Ishikawa (cell line): ENCODE data around the gene MBTD1.

Experiments used
- CEBPB ChIP-seq: IDR thresholded peaks from 2 replicates; pipeline ENCODE4 v1.6.1; 2012
- CREB1 ChIP-seq: IDR thresholded peaks from 2 replicates; pipeline ENCODE4 v1.6.1; 2012; ENCODE audit warnings: low read depth
- EGR1 ChIP-seq: IDR thresholded peaks from 2 replicates; pipeline ENCODE4 v1.6.1; 2012
- EP300 ChIP-seq: IDR thresholded peaks from 2 replicates; pipeline ENCODE4 v1.6.1; 2012; ENCODE audit warnings: borderline replicate concordance
- FOXM1 ChIP-seq: IDR thresholded peaks from 2 replicates; pipeline ENCODE4 v1.6.1; 2012; ENCODE audit warnings: low read depth, borderline replicate concordance
- NFIC ChIP-seq: IDR thresholded peaks from 2 replicates; pipeline ENCODE4 v1.6.1; 2012
- RAD21 ChIP-seq: IDR thresholded peaks from 2 replicates; pipeline ENCODE4 v1.6.1; 2012; ENCODE audit warnings: low read depth
- TAF1 ChIP-seq: IDR thresholded peaks from 2 replicates; pipeline ENCODE4 v1.6.1; 2012; ENCODE audit warnings: low read depth, mild to moderate bottlenecking
- TCF12 ChIP-seq: IDR thresholded peaks from 2 replicates; pipeline ENCODE4 v1.6.1; 2012; ENCODE audit warnings: low read depth
- TEAD4 ChIP-seq: IDR thresholded peaks from 2 replicates; pipeline ENCODE4 v1.6.1; 2012
- YY1 ChIP-seq: IDR thresholded peaks from 2 replicates; pipeline ENCODE4 v1.6.1; 2012; ENCODE audit warnings: low read depth
- ZBTB7A ChIP-seq: IDR thresholded peaks from 2 replicates; pipeline ENCODE4 v1.6.1; 2012; ENCODE audit warnings: low read depth
- TF ChIP-seq, protein P1 (sequence below): IDR thresholded peaks from 2 replicates; pipeline ENCODE4 v1.6.1; 2012
- TF ChIP-seq, protein P2 (sequence below): IDR thresholded peaks from 2 replicates; pipeline ENCODE4 v1.6.1; 2012
- TF ChIP-seq, protein P3 (sequence below): IDR thresholded peaks from 2 replicates; pipeline ENCODE4 v1.6.1; 2012; ENCODE audit warnings: low read depth, mild to moderate bottlenecking

MBTD1 gene

DNA sequence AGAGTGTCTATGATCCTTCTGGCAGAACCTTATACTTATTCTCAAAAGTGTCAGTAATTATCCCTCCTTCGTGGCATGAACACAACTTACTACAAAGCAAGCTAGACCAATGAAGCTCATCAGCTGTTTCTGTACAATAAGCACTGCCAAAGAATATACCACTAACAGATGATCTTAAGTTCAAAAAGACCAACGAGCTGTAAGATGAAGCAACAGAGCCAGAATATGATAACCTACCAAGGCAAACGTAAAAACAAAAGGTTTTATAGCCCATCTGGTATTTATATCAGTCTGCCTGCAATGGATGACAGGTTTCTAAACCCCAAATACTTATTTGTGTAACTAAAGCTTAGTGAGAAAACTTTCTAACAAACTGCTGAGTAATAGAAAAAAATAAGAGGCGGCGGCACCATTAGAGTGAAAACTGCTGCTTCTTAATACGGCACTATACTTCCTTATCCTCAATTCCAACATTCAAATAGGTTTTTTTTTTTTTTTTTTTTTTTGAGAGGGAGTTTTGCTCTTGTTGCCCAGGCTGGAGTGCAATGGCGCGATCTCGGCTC lies 71.5 kb downstream of the MBTD1 start:
- TF ChIP-seq, protein P1, sequence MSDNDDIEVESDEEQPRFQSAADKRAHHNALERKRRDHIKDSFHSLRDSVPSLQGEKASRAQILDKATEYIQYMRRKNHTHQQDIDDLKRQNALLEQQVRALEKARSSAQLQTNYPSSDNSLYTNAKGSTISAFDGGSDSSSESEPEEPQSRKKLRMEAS, result no peak
- TF ChIP-seq YY1, result no peak

GRCh38 chr17:51185763-51186332 lies 74.0 kb downstream of the MBTD1 start:
- no peak for TF ChIP-seq YY1
- no peak for TF ChIP-seq CEBPB
- no peak for TF ChIP-seq TCF12
- no peak for TF ChIP-seq NFIC
- TF ChIP-seq, protein P2, sequence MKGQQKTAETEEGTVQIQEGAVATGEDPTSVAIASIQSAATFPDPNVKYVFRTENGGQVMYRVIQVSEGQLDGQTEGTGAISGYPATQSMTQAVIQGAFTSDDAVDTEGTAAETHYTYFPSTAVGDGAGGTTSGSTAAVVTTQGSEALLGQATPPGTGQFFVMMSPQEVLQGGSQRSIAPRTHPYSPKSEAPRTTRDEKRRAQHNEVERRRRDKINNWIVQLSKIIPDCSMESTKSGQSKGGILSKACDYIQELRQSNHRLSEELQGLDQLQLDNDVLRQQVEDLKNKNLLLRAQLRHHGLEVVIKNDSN, result no peak
- TF ChIP-seq EP300, result no peak
- no peak for TF ChIP-seq CREB1
- TF ChIP-seq ZBTB7A, result no peak
- no peak for TF ChIP-seq EGR1
- TF ChIP-seq TEAD4, result no peak
- no peak for TF ChIP-seq FOXM1
- TF ChIP-seq, protein P1, result no peak
- no peak for TF ChIP-seq TAF1
- no peak for TF ChIP-seq RAD21
- TF ChIP-seq, protein P3, sequence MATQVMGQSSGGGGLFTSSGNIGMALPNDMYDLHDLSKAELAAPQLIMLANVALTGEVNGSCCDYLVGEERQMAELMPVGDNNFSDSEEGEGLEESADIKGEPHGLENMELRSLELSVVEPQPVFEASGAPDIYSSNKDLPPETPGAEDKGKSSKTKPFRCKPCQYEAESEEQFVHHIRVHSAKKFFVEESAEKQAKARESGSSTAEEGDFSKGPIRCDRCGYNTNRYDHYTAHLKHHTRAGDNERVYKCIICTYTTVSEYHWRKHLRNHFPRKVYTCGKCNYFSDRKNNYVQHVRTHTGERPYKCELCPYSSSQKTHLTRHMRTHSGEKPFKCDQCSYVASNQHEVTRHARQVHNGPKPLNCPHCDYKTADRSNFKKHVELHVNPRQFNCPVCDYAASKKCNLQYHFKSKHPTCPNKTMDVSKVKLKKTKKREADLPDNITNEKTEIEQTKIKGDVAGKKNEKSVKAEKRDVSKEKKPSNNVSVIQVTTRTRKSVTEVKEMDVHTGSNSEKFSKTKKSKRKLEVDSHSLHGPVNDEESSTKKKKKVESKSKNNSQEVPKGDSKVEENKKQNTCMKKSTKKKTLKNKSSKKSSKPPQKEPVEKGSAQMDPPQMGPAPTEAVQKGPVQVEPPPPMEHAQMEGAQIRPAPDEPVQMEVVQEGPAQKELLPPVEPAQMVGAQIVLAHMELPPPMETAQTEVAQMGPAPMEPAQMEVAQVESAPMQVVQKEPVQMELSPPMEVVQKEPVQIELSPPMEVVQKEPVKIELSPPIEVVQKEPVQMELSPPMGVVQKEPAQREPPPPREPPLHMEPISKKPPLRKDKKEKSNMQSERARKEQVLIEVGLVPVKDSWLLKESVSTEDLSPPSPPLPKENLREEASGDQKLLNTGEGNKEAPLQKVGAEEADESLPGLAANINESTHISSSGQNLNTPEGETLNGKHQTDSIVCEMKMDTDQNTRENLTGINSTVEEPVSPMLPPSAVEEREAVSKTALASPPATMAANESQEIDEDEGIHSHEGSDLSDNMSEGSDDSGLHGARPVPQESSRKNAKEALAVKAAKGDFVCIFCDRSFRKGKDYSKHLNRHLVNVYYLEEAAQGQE, result no peak

DNA sequence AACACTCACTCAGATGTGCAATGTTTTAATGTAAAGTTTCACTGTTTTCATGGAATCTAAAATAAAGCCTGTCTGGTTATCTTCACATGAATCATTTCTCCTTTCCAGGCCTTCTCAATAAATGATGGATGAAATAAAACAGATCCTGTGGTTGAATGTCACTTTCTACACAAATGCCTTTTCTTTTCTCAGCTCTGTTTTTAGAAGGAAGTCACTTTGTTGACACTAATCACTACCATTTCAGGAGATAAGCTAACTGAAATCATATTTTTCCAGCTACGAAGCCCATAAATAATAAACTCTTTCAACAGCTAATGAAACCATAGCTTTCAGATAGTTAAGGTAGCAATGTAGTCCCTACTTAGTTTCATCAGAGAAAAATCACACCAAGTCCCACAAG lies 75.7 kb downstream of the MBTD1 start:
- TF ChIP-seq TAF1 (no peak), NFIC (no peak), FOXM1 (no peak), CREB1 (no peak), RAD21 (no peak), EGR1 (no peak), CEBPB (no peak), YY1 (no peak), ZBTB7A (no peak), TEAD4 (no peak), TCF12 (no peak), EP300 (no peak)
- TF ChIP-seq, protein P2, result no peak
- TF ChIP-seq, protein P3, result no peak
- TF ChIP-seq, protein P1, result no peak

DNA sequence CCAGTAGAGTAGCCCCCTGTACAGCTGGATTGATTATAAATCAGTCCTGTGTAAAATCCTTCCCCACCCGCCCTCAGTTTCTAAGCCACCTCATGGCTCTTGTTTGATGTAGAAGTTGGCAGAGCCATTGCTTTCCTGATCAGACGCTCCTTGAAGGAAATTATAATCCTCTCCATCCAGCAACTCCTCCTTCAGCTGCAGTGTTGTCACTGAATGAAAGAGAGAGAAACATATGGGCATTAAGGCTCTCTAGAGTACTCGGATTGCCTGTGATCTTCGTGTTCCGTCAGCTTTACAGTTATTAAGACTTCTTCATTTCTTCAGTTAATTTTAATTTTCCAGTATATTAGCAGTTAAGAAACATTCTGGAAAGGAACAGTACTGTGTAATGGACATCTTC lies 79.4 kb downstream of the MBTD1 start:
- TF ChIP-seq, protein P3, result no peak
- TF ChIP-seq EGR1 (no peak), TEAD4 (no peak), FOXM1 (no peak), TAF1 (no peak), YY1 (no peak), CEBPB (no peak), TCF12 (no peak), EP300 (no peak), CREB1 (no peak)
- TF ChIP-seq, protein P2, result no peak
- TF ChIP-seq, protein P1, result no peak
